ENCODE results near the gene EPB41L4A.

The EPB41L4A gene

DNA sequence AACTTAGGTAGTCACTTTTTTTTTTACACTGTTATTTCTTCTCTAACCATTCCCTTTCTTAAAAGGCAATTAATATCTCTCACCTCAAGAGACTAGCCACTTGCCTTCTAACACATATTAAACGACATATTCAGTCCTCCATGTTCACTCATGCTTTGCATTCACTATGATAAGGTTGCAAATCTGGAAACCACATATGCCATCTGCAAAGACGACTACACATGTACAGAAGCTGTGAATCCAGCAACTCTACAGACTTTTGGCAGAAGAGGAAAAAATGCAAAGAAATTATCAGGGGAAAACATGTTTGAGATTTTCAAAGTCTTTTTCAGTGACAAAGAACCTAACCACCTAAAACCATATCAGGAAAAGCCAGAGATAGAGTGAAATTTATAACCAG lies 112.1 kb downstream of the EPB41L4A start:
- DNase-seq = no peak

DNA sequence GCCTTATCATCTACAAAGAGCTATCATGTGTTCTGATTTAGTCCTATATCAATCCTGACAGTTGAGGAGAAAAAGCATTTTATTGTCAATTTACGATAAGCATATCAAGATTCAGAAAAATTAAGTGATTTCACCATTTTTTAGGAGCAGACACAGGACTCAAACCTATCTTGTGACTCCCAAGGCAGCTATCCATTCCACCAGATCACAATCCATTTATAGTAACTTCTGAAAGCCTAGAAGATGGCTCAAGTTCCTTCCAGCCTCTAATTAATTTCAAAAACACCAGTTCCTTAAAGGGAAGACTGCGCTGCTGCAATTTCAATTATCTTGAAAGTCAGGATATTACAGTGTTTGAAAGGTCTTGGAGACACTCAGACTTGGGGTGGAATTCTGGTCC lies 114.3 kb downstream of the EPB41L4A start:
- DNase-seq = no peak

DNA sequence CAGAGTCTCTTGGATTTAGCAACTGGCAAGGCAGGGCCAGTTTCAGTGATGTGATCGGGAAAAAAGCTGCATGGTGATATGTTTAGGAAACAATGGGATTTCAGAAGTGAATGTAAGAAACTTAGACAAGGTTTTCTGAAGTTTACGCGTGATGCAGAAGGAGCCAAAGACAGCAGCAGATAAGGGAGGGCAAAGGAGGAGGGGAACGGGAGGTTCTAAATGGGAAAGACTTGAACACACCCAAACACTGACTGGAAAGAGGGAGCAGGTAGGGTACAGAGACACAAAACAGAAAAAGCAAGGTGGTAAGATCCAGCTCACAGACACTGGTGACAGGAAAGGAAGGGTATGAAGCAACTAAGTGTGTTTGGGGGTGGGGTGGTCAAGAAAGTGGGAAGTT lies 115.4 kb downstream of the EPB41L4A start:
- DNase-seq = no peak

DNA sequence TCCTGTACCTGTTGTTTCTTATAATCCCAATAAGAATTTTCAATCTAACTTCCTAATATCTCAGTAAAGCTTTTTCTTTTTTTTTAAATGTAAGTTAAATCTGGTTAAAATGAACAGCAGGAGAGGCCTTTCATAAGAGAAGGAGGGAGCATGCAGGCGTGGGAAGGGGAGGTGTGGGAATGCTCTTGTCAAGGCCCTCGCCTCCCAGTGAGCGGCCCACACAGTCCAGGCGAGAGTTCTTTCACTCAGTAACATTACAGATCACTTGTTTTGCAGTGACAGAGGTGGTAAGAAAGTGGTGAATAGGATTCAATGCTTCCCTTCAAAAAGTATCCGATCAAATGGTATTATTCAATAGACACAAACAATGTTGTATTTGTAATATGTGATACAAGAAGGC lies 125.0 kb downstream of the EPB41L4A start:
- no peak for DNase-seq

DNA sequence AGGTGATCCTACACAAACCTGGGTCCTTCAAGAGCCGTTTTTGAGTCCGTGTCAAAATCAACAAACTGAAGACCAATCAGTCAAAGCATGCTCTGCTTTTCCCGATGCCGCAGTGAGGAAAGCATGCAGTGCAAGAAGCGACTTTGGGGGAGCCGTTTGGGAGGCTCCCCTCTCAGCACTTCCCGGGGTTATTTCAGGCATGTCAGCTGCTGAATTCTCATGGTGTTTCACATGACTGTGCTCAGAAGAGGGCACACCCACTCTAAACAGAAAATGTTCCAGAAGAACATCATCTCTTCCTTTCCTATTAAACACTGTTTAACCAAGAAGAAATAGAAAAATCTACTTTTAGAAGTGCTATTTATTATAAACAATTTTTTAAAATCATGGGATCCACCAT lies 125.5 kb downstream of the EPB41L4A start:
- no peak for DNase-seq

DNA sequence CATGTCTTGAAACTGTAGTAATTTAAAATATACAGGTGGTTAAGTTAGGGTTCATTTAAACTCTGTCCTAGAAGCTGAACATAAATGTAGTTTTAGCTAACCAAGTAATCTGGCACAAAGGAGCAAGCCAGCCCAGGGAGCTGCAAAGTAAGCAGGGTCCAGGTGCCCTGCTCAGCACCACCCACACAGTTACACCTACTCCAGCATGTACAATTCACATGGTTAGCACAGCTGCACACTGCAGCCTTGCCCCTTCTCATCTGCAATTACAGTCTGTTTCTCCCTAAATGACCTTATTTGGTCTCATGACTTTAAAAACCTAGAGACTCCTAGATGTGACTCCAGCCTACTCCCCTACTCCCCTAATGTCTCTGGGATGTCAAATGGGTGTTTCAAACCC lies 128.4 kb downstream of the EPB41L4A start:
- no peak for DNase-seq

DNA sequence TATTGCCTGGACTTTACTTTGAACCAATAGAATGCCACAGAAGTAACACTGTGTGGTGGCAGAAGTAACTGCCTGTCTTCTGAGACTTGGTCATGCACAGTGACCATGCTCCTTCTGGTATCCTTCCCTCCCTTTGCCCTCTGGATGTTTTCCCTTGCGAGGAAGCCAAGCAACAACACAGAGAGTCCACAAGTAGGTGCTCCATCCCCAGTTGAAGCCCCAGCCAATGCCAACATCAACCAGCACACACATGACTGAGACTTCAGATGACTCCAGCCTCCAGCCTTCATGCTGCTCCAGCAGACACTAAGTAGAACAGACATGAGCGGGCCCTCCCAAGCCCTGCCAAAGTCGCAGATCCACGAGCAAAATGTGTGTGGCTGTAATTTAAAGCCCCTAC lies 129.6 kb downstream of the EPB41L4A start:
- DNase-seq = no peak

DNA sequence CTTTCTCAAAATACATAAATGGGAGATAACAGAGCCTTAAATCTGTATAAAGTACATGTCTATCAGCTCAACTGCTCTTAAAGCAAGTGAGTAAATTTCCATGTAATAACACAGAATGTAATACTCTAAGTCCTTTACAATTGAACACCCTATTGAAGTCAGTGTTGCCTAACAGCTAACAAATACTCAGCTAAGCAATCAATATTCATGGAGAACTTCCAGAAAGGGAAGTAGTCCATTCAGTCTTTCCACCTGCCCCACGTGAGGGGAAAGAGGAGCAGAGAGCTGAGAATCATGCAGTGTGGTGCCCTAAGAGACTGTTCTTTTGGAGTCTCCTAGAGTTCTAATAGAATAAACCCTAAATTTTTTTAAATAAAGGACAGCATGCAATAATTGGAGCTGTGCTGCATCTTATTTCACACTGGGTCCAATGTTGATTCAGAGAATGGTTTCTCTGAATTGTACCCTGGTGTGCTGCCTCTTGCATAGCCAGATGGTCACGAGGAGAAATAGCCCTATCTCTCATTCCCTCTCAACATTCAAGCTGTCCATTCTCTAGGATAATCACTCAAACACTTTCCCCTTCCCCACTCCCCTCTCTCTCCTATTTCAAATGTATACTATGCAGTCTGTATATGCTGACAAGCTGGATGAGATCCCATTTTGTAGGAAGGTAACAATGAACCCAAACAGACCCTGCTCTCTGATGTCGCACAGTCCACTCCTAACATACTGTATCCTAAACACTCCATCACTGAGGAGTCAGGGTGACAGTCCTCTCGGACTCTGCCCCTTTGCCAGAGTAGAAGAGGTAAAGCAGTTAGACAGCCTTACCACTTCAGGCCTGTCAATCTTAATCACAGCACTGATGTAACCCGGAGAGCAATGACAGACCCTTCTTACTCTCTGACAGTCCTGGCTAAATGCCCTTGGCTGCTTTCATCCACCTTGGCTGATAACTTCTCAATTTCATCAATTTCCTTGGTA lies 134.8 kb downstream of the EPB41L4A start:
- DNase-seq = no peak

DNA sequence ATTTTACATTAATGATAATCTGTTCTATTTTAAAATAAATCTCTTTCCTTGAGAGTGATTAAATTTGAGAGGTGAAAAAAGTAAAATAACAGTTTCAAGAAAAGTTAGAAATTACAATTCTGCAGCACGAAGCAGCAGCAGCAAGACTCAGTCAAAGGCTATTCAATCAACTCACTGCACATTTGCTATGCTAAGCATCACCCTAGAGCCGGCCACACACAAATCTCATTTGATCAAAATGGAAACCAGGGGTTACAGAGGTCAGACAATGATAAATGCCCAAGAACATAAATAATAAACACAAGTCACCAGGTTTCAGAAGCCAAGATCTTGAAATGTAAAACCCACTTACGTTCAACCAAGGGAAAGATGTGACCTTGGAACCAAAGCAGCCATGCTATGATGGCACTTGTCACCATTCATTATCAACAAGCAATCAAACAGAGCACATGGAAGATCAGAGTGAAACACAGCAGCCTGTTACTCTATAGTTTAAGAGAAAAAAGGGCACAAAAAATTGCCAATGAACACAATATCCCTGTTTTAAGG lies 136.0 kb downstream of the EPB41L4A start:
- DNase-seq = no peak

DNA sequence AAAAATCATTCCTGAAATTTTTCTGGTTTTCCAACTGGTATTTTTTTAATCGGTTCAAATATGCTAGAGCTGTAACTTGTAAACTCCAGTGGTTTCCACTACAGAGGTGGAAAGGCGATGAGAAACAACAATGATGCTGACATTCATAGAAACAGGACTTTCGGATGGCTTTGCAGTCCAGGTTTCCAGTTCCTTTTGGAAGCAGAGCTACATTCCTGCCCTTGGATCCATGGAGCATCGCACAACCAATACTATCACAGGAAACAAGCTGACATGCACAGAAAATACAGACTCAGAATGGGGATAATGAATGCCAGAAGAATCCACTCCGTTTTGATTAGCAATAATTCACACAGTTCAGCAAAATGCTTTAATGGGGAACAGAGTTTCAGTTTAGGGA lies 140.0 kb downstream of the EPB41L4A start:
- DNase-seq = no peak

DNA sequence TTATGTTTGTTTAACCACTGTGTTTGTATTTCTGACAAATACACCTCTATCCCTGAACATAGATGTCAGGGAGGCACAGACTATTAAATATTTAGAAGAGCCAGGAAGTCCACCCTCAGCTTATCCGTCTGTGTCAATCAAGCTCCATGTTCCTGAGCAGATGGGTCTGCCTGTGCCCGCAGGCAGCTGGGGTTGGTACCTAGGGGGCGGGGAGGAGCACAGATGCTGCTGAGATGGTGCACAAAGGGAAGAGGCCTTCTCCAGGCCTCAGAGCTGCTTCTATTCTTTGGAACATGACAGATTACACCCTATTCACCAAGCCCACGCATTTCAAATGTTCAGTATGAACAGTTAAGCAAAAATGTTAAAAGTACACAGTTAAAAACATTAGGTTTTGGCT lies 142.1 kb downstream of the EPB41L4A start:
- no peak for DNase-seq

DNA sequence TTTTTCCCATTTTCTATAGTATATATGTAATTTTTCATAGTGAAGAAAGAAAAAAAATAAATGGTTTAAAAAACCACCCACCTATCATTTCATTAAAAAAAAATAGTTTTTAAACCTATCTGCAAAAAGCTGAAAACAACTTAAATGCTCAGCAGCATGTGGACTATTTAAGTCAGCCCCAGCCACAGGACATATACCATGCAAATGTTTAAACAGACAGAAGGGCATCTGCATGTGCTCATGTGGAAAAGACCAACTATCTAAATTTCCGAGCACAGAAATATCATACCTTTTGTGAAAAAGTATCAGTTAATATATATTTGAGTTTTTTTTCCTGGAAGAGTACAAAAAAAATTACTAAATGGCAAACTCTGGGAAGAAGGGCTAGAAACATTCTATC lies 143.4 kb downstream of the EPB41L4A start:
- no peak for DNase-seq

DNA sequence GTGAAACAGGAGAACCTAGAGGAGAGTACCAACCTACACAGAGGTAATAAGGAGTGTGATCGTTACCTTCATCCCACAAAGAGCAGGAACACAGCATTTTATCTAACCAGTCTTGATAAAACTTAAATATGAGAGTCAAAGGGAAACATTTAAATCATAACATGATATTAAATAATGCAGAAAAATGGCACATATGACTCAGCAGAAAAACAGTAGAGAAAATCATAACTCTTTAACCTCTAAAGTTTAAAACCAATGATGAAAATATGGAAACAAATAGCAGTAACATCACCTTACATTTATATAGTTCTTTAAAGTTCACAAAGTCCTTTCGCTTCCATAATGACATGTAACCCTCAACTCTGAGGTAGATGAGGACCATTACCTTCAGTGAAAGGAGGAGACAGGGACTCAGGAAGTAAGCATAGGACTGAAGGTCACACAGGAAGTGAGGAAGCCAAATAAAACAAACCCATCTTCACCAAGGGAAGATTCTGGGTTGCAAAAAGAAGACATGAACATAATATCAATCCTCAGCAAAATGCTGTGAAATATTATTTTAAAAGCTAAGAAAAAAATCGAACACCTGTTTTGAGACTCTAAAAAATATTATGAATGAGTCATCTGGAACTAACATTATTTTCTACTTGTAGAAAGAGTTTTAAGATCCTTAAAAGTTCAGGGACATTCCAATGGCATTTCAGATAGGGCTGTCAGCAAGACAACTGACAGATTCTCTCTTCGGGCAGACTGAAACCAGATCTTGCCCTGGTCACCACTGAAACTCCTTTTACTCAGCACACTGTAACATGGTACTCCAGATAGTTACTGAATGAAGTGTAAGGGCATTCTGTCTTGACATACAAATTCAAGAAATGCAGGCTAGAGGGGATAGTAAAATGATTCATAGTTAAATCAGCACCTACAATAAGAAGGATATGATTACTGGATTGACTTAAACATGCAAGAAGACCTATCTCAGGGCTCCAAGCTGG lies 148.5 kb downstream of the EPB41L4A start:
- no peak for DNase-seq

DNA sequence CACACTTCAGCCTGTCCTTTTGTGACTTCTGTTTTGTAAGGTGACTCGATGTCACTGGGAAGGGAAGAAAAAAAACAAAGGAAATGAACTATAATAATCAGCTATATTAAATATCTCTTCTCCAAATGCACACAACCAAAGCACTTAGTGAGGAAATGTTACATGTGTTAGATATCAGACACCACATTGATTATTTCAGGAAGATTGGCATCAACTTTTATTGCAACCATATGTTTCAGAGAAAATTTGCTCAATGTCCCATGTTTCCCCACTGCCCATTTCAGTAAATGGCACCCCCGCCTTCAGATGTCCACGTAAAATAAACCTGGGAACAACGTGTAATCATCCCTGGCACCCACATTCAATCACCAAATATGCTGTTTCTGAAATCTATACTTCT lies 151.8 kb downstream of the EPB41L4A start:
- DNase-seq = no peak

DNA sequence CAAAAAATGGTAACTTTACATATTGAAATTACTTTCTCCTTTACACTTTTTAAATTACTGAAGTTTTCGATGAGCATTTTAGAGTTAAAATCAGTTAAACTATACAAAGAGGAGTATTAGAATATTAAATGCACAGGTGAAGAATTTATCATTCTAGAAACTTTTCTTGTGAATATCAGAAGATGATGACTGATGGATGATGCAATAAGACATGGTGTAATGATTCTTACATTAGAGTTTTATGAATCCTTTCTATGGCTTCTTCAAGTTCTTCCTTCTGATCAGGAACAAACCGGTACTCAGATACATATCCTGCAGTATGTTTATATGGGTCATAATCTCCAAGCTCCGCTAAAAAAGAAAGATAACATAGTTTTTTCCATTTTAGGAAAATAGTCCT lies 154.4 kb downstream of the EPB41L4A start:
- DNase-seq = no peak

DNA sequence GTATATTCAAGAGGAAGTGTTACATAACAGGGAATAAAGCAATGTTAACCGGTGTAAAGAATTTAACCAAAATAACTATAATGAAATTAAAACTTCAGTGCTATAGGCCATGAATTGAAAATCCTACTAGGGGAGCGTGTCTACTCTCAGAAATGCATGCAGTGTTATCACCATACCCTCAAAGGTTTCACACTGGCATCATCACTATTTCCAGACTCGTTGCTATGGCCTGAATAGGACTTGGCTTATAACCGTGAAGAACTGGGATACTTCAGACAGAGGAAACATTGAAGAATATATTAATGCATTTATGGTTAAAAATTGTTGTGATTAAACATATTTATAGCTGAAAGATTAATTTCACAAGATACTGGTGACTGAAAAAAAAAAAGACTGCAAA lies 154.9 kb downstream of the EPB41L4A start:
- DNase-seq = no peak

DNA sequence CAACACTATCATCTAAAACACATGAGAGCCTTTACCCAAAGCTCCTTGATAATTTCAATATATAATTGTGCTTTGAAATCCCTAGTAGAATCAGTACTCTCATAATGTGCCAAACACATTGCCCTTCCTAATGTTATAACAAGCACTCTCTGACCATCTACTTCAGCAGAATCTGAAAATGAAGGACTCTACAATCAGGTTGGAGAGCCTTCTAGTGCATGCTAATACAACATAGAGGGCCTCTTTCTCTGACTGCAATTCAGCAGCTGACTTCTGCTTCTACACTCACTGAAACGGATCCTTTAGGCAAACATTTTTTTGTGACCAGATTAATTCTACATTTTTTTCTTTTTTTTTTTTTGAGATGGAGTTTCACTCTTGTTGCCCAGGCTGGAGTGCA lies 155.6 kb downstream of the EPB41L4A start:
- no peak for DNase-seq

DNA sequence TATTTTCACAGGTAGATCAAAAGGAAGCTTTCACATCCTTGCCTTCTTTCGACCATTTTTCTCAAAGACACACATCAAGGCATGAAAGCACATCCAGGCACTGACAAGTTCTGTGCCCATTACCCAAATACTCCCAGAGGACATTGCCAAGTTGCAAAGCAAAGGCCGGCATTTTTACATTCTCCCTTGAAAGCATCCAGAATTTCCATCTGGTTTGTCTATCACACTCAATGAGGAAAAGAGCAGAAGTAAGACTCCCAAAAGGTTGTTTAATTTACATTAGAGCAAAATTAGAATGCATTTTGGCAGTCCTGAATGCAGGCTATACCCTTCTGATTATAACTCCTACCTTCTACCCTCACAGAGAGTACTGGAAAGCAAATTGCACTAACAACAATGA lies 160.5 kb downstream of the EPB41L4A start:
- no peak for DNase-seq

DNA sequence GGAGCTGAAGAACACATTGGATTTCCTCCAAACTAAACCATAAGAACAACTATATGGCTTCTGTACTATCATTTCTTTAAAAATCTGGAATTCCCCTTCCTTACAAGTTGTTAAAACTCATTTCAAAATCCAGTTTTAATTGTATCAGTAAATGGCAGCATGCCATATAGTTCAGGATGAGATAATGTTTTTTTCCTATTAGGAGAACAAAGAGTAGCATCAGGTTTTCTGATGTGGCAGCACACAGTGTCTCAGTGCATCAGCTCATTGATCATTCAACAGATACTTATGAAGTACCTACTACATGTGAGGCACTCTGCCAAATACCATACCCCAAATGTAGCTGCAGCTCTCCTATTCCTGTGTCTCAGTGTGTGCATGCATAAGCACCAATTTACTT lies 161.1 kb downstream of the EPB41L4A start:
- DNase-seq = no peak

DNA sequence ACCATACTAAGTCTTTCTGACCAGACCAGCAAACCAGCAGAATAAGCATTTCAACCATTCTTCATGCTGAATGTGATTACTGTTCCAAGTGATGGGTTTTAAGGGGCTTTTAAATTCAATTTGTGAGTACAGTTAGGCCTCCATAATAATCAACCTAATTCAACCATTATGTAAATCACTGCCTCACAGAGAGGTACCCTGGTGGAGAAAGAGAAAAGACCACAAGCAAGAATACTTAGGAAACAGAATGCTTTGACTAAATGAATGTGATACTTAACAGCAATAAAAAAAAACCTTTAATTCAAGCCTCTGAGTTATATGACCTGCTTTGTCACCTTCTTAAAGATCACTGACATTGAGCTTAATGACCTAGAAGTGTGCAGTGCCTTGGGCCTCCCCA lies 162.1 kb downstream of the EPB41L4A start:
- DNase-seq = no peak

DNA sequence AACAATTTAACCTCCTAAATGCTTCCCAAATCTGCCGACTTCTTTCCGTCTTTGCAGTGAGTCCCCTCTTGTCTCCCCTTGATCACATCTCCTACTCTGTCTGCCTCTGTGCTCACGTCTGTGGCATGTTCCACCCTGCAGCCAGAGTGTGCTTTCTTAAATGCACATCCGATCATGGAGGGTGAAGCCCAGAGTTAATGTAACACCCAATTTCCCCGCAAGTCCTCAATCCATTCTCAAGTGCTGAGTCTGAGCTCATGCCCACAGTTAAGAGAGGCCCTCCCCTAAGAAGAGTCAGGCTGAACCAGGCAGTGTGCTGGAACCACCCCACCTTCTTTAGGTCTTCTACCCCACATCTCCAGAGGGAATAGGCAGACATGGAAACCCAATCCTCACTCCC lies 164.8 kb downstream of the EPB41L4A start:
- DNase-seq = no peak

DNA sequence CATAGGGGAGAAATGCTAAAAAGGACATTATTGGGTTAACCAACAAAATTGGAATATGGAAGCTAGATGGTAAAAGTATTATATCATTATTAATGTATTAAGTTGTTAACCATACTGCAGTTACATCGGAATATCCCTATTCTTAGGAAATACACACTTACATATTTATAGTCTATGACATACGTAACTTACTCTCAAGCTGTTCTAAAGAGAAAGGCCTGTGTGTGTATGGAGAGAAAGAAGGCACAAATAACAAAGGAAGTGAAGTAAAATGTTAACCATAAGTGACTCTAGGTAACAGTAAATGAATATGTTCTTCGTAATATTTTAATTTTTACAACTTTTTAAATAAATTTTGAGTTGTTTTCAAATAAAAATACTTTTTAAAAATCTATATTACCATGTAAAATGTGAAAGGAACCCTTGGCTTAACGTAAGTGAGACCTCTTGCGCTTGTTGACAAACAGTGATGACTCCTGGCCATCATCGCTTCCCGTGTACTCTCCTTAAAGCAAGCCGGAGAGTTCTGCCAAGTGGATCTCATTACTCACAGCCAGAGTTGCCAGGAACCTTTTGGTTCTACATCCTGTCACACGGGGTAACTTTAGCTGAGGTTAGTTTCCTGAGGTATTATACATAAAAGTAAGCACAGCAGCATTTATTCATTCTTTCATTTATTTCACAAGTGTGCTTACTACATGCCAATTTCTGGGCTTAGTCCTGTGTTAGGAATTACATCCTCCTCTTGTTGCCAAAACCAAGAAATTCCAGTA lies 165.4 kb downstream of the EPB41L4A start:
- DNase-seq = no peak

DNA sequence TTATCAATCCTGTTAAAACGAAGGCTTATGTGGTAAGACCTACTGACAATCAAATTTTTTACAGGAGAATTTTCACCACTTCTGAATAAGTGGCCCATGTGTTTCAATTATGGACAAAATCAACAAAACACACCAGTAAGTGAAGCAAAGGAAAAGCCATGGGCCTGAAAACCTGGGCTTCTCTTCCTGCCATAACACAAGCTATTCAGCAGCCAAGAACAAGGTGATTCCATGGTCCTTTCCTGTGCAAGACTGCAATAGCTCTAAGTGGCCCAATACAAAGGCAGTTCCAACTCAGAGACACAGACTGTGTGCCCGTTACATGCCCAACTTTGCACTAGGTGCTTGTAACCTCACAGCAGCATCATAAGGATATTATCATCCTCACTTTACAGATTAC lies 168.5 kb downstream of the EPB41L4A start:
- no peak for DNase-seq
